HepG2 (cell line): ENCODE measurements around the gene UVSSA. TPM values are rescaled to one million over a fixed set of nuclear protein-coding genes. Genes with fewer than 3 reads are reported as not detected.

ENCODE experiments used
- ATAC-seq: fragments of 200-7000 bp; cut with Tn5 transposase; 3 replicates; pipeline ENCODE4 v1.9.1; 2020; ENCODE audit warnings: mild to moderate bottlenecking, moderate library complexity
- BruUV-seq: library from RNA; stranded (reverse); fragments of 400-500 nt; replicated peaks from 2 replicates; lab custom pipeline; 2021; lab: Mats Ljungman, UMichigan
- CTCF ChIA-PET: fragments of 300-600 bp; formaldehyde crosslinking; extraction: SDS; loops from one replicate; lab custom pipeline; 2021; ENCODE audit warnings: low total read pairs, inconsistent platforms, low intra/inter-chr PET ratio; lab: Yijun Ruan, JAX
- POLR2A ChIA-PET: fragments of 350-600 bp; sonication (Branson Sonifier 250); formaldehyde crosslinking; loops from one replicate; lab custom pipeline; 2020; ENCODE audit warnings: antibody characterized with exemption, inconsistent platforms; lab: Yijun Ruan, JAX
- DNase-seq: peaks from one replicate; pipeline ENCODE4 v3.0.0-alpha.2; 2015; ENCODE audit warnings: low spot score
- FAIRE-seq: peaks from 3 replicates; lab custom pipeline; 2011; peaks lifted over from hg19 to GRCh38; lab: Jason Lieb, UNC
- H2AFZ ChIP-seq: one replicate; pipeline ENCODE4 v1.6.1; 2011; ENCODE audit warnings: low read length, inconsistent platforms
- H3K27ac ChIP-seq: fragments of 300-600 bp; 3 replicates; pipeline ENCODE4 v1.8.0; 2011; ENCODE audit warnings: mixed run types, mild to moderate bottlenecking, mixed read lengths, low read length, inconsistent platforms; ENCODE audit not compliant: insufficient read depth; ENCODE audit errors: extremely low read length
- H3K27me3 ChIP-seq, 2 experiments: fragments of 200-600 bp in 1 of 2; 2 replicates in 1 of 2; 3 replicates in 1 of 2; pipeline versions ENCODE4 v1.6.0 to v1.8.0; 2011; ENCODE audit warnings: low read length in 2 of 2, mild to moderate bottlenecking in 2 of 2, moderate library complexity in 2 of 2, inconsistent platforms in 1 of 2; ENCODE audit not compliant: insufficient read depth in 2 of 2, control insufficient read depth in 1 of 2
- H3K36me3 ChIP-seq, 2 experiments: fragments of 200-600 bp in 1 of 2; replicated peaks in 1 of 2; 2 replicates in 1 of 2; 3 replicates in 1 of 2; pipeline versions ENCODE4 v1.5.1 to v1.8.0; 2011; ENCODE audit warnings: low read length in 2 of 2, inconsistent platforms in 1 of 2; ENCODE audit not compliant: insufficient read depth in 2 of 2, control insufficient read depth in 1 of 2
- H3K4me1 ChIP-seq: 2 replicates; pipeline ENCODE4 v1.5.1; 2012; ENCODE audit warnings: low read length, inconsistent platforms; ENCODE audit not compliant: insufficient read depth
- H3K4me2 ChIP-seq: 2 replicates; pipeline ENCODE4 v1.6.0; 2011; ENCODE audit warnings: low read depth, low read length, inconsistent platforms
- H3K4me3 ChIP-seq, 3 experiments: fragments of 200-600 bp in 1 of 3; sonication (generic), shearing (Covaris generic) in 1 of 3; replicated peaks in 1 of 3; 2 replicates each; pipeline ENCODE4 v1.5.1; 2011 to 2016; ENCODE audit warnings: low read length in 3 of 3, inconsistent platforms in 2 of 3, low read depth in 2 of 3, mild to moderate bottlenecking in 2 of 3, control low read depth in 1 of 3, mixed read lengths in 1 of 3; ENCODE audit not compliant: insufficient read depth in 1 of 3
- H3K79me2 ChIP-seq: one replicate; pipeline ENCODE4 v1.6.1; 2011; ENCODE audit warnings: low read length, inconsistent platforms; ENCODE audit not compliant: insufficient read depth
- H3K9ac ChIP-seq: 2 replicates; pipeline ENCODE4 v1.6.0; 2011; ENCODE audit warnings: mild to moderate bottlenecking, low read depth, low read length, inconsistent platforms; ENCODE audit not compliant: insufficient read depth
- H3K9me3 ChIP-seq: 2 replicates; pipeline ENCODE4 v1.5.1; 2012; ENCODE audit warnings: mild to moderate bottlenecking, low read length
- H4K20me1 ChIP-seq: 2 replicates; pipeline ENCODE4 v1.6.0; 2011; ENCODE audit warnings: inconsistent platforms, mild to moderate bottlenecking, low read length, moderate library complexity; ENCODE audit not compliant: insufficient read depth
- AKAP8 ChIP-seq: sonication (generic); formaldehyde crosslinking; IDR thresholded peaks from 2 replicates; pipeline ENCODE4 v1.5.1; 2020; ENCODE audit warnings: mild to moderate bottlenecking, missing genetic modification reagents
- ESRRA ChIP-seq: sonication (generic); formaldehyde crosslinking; IDR thresholded peaks from 2 replicates; pipeline ENCODE4 v1.5.1; 2020; ENCODE audit warnings: mild to moderate bottlenecking, low read depth, missing genetic modification reagents
- MATR3 ChIP-seq: sonication (generic); formaldehyde crosslinking; IDR thresholded peaks from 2 replicates; pipeline ENCODE4 v1.4.0; 2020; ENCODE audit warnings: missing genetic modification reagents
- MBNL3 ChIP-seq: fragments of 250-450 bp; sonication (Bioruptor Pico); conservative IDR thresholded peaks from 2 replicates; pipeline ENCODE4 v1.8.0; 2022; ENCODE audit warnings: mild to moderate bottlenecking, inconsistent platforms
- MYC ChIP-seq: sonication (generic); formaldehyde crosslinking; IDR thresholded peaks from 2 replicates; pipeline ENCODE4 v1.9.0; 2021; ENCODE audit warnings: missing genetic modification reagents, borderline replicate concordance
- NONO ChIP-seq, 2 experiments: fragments of 450-650 bp in 1 of 2; sonication (generic) in 1 of 2; formaldehyde crosslinking in 1 of 2; IDR thresholded peaks in 1 of 2; conservative IDR thresholded peaks in 1 of 2; 2 replicates each; pipeline versions ENCODE4 v1.6.1 to v1.8.0; 2017 to 2022; ENCODE audit warnings: mild to moderate bottlenecking in 1 of 2, missing genetic modification reagents in 1 of 2, moderate library complexity in 1 of 2
- ZFP41 ChIP-seq: sonication (generic); formaldehyde crosslinking; IDR thresholded peaks from 2 replicates; pipeline ENCODE4 v1.4.0; 2020; ENCODE audit warnings: mild to moderate bottlenecking, missing genetic modification reagents, borderline replicate concordance
- ZNF225 ChIP-seq: sonication (generic); formaldehyde crosslinking; IDR thresholded peaks from 2 replicates; pipeline ENCODE4 v1.4.0; 2020; ENCODE audit warnings: mild to moderate bottlenecking, missing genetic modification reagents
- ZNF558 ChIP-seq: sonication (generic); formaldehyde crosslinking; IDR thresholded peaks from 2 replicates; pipeline ENCODE4 v1.9.0; 2022; ENCODE audit warnings: mild to moderate bottlenecking, missing genetic modification reagents, borderline replicate concordance
- ZNF644 ChIP-seq: IDR thresholded peaks from 2 replicates; pipeline ENCODE4 v1.6.1; 2016; ENCODE audit warnings: low read depth
- ZNF7 ChIP-seq: IDR thresholded peaks from 2 replicates; pipeline ENCODE4 v1.6.1; 2016; ENCODE audit warnings: missing biosample characterization, missing genetic modification reagents
- WGBS: methylation state at CpG from one replicate; pipeline ENCODE4 v1.1.6; 2017; ENCODE audit warnings: low lambda C conversion rate; 5-methylcytosine and 5-hydroxymethylcytosine counted together
- in situ Hi-C: cut with HindIII; loops from 2 replicates; pipeline ENCODE4 v1.10.0; 2017; ENCODE audit warnings: low pct_unique_long_range_greater_than_20kb; ENCODE audit not compliant: extremely low pct_ligation_motif_present
- intact Hi-C: fragments of 100-400 bp; cut with micrococcal nuclease; formaldehyde crosslinking; loops from one replicate; pipeline ENCODE4 v1.10.0; 2022; ENCODE audit not compliant: unreplicated experiment
- polyA plus RNA-seq, 8 experiments: library from polyadenylated mRNA; depleted of rRNA in 3 of 8; stranded (reverse) in 7 of 8; unstranded in 1 of 8; fragments of >200 nt; fragmentation: Illumina TruSeq in 4 of 8; extraction: Trizol in 4 of 8; gene quantifications; 2 replicates each; pipeline versions ENCODE4 v1.2.1 to v1.2.3, GENCODE V29; 2011 to 2016; ENCODE audit warnings: low read depth in 4 of 8, missing spikeins in 1 of 8, mixed read lengths in 1 of 8; ENCODE audit not compliant: insufficient read depth in 1 of 8
- total RNA-seq, 5 experiments: library from RNA; depleted of rRNA; stranded (reverse); fragments of >200 nt; fragmentation: Illumina TruSeq; extraction: Trizol; gene quantifications; 2 replicates each; pipeline ENCODE4 v1.2.3, GENCODE V29; 2016; ENCODE audit warnings: low read depth in 1 of 5
- TF ChIP-seq, protein P1 (sequence below): sonication (generic); formaldehyde crosslinking; IDR thresholded peaks from 2 replicates; pipeline ENCODE4 v1.4.0; 2020; ENCODE audit warnings: missing genetic modification reagents
- TF ChIP-seq, protein P2 (sequence below): sonication (generic); formaldehyde crosslinking; IDR thresholded peaks from 2 replicates; pipeline ENCODE4 v1.5.0; 2020; ENCODE audit warnings: missing genetic modification reagents
- TF ChIP-seq, protein P3 (sequence below): sonication (generic); formaldehyde crosslinking; IDR thresholded peaks from 2 replicates; pipeline ENCODE4 v1.9.0; 2022; ENCODE audit warnings: low read depth, missing genetic modification reagents

UVSSA gene
- total and polyA plus RNA-seq, 2 of the 13 experiments (the other 11 are each of a cell fraction or from before 2014, with no cell fraction given): 4.6 to 8.4 TPM

DNA sequence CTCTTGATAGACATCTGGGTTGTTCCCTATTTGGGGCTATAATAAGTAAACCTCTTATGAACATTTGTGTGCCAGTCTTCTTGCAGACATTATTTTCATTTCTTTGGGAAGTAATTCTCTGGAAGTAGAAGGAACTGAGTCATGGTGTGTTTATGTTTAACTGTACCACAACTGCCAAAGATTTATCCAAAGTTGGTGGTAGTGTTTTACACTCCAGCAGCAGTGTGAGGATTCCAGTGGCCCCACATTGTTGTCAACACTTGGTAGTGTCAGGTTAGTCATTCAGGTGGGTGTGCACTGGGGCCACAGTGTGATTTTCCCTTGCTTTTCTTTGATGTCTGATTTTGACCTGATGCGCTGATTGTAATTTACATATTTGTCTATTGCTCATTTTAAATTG, 5.0 kb upstream of the UVSSA start:
- H3K4me3 ChIP-seq: no peak overlapping the region
- H2AFZ ChIP-seq: no peak overlapping the region
- H3K79me2 ChIP-seq: no peaks in the 10 kb centered on the region
- no peak overlapping the region for H3K4me2 ChIP-seq
- H3K27me3 ChIP-seq: no peaks in the 10 kb centered on the region
- no peak for FAIRE-seq
- no peak overlapping the region for H3K9ac ChIP-seq
- intact Hi-C loops: no loop called here
- no peaks in the 10 kb centered on the region for H3K9me3 ChIP-seq
- ChIA-PET CTCF (no interaction called here), POLR2A (no interaction called here)
- no peak for ATAC-seq
- in situ Hi-C loops: loop anchor here (5.0 kb wide), 1 partner anchor 90 kb away; no protein-coding TSS in a partner anchor
- no TSS peak for BruUV-seq
- no peak for DNase-seq
- peaks cover 13 to 38% of the 10 kb centered on the region in 2 experiments for H3K36me3 ChIP-seq
- H3K27ac ChIP-seq: no peak overlapping the region
- H4K20me1 ChIP-seq: no peaks in the 10 kb centered on the region
- H3K4me1 ChIP-seq: peaks cover 11% of the 10 kb centered on the region
- TF ChIP-seq ZNF644 (CRISPR knock-in tag): no peak
- TF ChIP-seq ZNF558 (CRISPR knock-in tag): no peak
- TF ChIP-seq ZNF7 (CRISPR knock-in tag): peak; percentile 87
- WGBS: 100% methylated on average over 1 of the region's 1 CpG

DNA sequence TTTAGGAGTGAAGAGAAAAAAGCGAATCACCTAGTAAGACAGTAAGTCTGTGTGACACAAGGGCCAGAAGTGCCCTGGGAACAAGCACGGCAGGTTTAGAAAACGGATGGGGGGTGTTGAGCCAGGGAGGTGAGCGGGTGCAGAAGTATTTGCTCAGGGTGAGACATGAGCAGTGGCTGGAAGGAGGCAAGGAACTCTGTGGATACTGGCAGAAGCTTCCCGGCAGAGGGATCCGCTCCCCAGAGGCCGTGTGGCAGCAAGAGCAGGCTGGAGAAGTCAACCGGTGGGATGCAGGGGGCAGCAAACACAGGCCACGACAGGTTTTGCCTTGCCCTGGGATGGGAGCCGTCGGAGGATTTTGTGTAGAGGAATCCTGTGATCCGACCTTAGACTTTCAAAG, 2.3 kb upstream of the UVSSA start:
- Histone ChIP-seq H2AFZ (no peak overlapping the region), H3K4me1 (peaks cover 29% of the 10 kb centered on the region), H4K20me1 (no peaks in the 10 kb centered on the region), H3K36me3 (peaks cover 0 to 15% of the 10 kb centered on the region in 2 experiments; a peak in 3 of 5 replicates), H3K9me3 (no peaks in the 10 kb centered on the region), H3K4me3 (no peak overlapping the region), H3K4me2 (no peak overlapping the region), H3K9ac (no peak overlapping the region), H3K27ac (no peak overlapping the region), H3K79me2 (peaks cover 12% of the 10 kb centered on the region), H3K27me3 (no peaks in the 10 kb centered on the region; a peak in 1 of 5 replicates)
- DNase-seq (no peak), FAIRE-seq (no peak), ATAC-seq (no peak)
- ChIA-PET POLR2A (interaction anchor here (4.1 kb wide), 1 partner anchor 35 kb away, joined by 26 read pairs; no protein-coding TSS in a partner anchor), CTCF (no interaction called here)
- BruUV-seq: no TSS peak
- intact Hi-C loops (loop anchor here (5.0 kb wide), 1 partner anchor 37 kb away; no protein-coding TSS in a partner anchor), in situ Hi-C loops (loop anchor here (5.0 kb wide), 1 partner anchor 92 kb away; no protein-coding TSS in a partner anchor)
- WGBS: 79% methylated on average over 7 of the region's 12 CpGs
- TF ChIP-seq, protein P1, sequence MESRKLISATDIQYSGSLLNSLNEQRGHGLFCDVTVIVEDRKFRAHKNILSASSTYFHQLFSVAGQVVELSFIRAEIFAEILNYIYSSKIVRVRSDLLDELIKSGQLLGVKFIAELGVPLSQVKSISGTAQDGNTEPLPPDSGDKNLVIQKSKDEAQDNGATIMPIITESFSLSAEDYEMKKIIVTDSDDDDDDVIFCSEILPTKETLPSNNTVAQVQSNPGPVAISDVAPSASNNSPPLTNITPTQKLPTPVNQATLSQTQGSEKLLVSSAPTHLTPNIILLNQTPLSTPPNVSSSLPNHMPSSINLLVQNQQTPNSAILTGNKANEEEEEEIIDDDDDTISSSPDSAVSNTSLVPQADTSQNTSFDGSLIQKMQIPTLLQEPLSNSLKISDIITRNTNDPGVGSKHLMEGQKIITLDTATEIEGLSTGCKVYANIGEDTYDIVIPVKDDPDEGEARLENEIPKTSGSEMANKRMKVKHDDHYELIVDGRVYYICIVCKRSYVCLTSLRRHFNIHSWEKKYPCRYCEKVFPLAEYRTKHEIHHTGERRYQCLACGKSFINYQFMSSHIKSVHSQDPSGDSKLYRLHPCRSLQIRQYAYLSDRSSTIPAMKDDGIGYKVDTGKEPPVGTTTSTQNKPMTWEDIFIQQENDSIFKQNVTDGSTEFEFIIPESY: no peak
- no peak for TF ChIP-seq NONO (IDR thresholded peaks at IDR 0.05)
- no peak for TF ChIP-seq NONO (CRISPR knock-in tag; conservative IDR thresholded peaks at IDR 0.05)
- TF ChIP-seq ZFP41 (CRISPR knock-in tag): no peak
- TF ChIP-seq MYC (CRISPR knock-in tag): no peak
- no peak for TF ChIP-seq ESRRA (CRISPR knock-in tag)
- no peak for TF ChIP-seq AKAP8 (CRISPR knock-in tag)
- no peak for TF ChIP-seq MBNL3 (CRISPR knock-in tag)
- TF ChIP-seq MATR3 (CRISPR knock-in tag): no peak
- TF ChIP-seq, protein P2, sequence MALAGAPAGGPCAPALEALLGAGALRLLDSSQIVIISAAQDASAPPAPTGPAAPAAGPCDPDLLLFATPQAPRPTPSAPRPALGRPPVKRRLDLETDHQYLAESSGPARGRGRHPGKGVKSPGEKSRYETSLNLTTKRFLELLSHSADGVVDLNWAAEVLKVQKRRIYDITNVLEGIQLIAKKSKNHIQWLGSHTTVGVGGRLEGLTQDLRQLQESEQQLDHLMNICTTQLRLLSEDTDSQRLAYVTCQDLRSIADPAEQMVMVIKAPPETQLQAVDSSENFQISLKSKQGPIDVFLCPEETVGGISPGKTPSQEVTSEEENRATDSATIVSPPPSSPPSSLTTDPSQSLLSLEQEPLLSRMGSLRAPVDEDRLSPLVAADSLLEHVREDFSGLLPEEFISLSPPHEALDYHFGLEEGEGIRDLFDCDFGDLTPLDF: no peak
- no peak for TF ChIP-seq ZNF225 (CRISPR knock-in tag)
- TF ChIP-seq, protein P3, sequence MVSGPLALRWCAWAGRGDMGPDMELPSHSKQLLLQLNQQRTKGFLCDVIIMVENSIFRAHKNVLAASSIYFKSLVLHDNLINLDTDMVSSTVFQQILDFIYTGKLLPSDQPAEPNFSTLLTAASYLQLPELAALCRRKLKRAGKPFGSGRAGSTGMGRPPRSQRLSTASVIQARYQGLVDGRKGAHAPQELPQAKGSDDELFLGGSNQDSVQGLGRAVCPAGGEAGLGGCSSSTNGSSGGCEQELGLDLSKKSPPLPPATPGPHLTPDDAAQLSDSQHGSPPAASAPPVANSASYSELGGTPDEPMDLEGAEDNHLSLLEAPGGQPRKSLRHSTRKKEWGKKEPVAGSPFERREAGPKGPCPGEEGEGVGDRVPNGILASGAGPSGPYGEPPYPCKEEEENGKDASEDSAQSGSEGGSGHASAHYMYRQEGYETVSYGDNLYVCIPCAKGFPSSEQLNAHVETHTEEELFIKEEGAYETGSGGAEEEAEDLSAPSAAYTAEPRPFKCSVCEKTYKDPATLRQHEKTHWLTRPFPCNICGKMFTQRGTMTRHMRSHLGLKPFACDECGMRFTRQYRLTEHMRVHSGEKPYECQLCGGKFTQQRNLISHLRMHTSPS: no peak
